COLO668 (cell line): ENCODE data around the gene TPT1.
"Not testable (repeated sequence)": the region's sequence is repeated elsewhere in the genome, so short reads cannot be mapped to it uniquely, and the experiment has no call there.

Experiments used
- DNase-seq: peaks from one replicate; lab custom pipeline; 2025; ENCODE audit not compliant: unreplicated experiment; lab: John Stamatoyannopoulos, UW

TPT1 gene

DNA sequence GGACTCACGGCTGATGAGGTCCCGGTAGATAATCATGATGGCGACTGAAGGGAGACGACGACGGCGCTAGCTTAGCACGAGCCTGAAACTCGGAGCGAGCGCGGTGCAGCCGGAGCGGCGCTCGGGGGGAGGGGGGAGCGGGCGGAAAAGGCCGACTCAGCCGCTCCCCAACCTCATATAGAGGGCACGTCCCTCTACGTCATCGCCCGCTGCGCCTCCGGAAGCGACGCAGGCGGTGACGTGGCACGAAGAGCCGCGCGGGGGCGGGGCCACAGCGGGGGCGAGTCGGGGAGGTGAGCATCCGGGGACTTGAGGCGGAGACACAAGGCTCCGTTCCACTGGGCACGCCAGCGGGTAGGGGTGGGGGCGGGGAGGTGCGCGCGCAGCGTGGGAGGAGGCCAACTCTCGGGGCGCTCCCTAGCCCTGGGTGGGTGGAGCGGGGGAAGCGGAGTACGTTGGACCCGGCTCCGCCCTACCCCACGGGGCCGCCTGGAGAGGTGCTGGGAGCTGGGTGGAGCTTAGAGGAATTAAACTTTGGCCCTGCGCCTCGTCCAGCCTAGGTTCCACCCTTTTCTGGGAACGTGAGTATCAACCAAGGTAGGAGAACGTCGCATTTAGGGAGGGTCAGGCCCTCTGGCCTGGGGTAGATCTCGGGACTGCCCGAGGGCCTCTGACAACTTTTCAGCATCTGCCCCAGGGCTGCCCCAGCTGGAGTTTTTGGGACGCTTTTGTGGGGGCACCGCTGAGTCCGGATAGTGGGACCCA, at the start of gene TPT1:
Gene TPT1, minus strand, starts transcription at position 150 of the 765 bp plus-strand sequence. Its CDS starts 114 bp downstream, at position 36.
- peak; percentile 100 for DNase-seq

DNA sequence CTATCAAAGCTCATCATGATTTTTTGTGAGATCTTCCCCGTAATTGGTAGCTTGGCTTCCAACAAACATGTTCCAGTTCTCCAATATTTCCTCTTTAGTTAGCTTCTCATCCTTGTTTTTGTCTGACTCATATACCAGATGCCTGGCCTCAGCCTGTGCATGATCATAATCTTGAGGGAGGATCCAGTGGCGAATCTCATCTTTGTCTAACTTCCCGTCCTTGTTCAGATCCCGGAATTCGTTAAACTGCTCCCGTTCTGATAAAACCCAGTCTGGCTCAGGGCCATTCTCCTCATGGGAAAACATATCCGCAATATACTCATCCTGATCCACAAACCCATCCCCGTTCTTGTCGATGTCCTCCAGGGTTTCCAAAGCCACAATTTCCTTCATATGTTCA, 49.4 kb upstream of the TPT1 start:
- not testable (repeated sequence) for DNase-seq

DNA sequence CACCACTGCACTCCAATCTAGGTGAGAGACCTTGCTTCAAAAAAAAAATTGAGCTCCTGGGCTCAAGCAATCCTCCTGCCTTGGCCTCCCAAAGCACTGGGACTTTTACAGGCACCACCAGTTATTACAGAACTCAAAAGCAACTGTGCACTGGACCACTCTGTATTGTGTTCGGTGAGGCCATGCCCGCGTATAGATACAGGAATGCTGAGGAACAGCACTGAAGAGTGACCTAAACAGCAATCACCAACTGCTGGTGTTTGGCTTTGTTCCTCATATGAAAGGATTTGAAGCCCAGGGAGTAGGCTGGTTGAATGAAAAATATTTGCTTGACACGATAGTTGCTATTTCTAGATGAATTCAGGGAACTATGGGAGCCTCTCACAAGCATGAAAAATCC, 47.7 kb upstream of the TPT1 start:
- DNase-seq, result no peak

DNA sequence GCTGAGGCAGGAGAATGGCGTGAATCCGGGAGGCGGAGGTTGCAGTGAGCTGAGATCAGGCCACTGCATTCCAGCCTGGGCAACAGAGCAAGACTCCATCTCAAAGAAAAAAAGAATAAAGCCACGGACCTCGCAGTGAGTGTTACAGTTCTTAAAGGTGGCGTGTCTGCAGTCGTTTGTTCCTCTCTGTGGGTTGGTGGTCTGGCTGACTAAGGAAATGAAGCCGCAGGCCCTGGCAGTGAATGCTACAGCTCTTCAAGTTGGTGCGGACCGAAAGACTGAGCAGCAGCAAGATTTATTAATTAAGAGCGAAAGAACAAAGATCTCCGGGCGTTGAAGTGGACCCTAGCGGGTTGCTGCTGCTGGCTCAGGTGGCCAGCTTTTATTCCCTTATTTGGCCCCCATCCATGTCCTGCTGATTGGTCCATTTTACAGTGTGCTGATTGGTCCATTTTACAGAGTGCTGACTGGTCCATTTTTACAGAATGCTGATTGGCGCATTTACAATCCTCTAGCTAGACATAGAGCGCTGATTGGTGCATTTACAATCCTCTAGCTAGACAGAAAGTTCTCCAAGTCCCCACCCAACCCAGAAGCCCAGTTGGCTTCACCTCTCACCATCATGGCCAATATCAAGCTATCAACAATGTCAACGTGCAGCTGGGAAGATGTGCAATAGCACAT, 46.1 kb upstream of the TPT1 start:
- not testable (repeated sequence) for DNase-seq

DNA sequence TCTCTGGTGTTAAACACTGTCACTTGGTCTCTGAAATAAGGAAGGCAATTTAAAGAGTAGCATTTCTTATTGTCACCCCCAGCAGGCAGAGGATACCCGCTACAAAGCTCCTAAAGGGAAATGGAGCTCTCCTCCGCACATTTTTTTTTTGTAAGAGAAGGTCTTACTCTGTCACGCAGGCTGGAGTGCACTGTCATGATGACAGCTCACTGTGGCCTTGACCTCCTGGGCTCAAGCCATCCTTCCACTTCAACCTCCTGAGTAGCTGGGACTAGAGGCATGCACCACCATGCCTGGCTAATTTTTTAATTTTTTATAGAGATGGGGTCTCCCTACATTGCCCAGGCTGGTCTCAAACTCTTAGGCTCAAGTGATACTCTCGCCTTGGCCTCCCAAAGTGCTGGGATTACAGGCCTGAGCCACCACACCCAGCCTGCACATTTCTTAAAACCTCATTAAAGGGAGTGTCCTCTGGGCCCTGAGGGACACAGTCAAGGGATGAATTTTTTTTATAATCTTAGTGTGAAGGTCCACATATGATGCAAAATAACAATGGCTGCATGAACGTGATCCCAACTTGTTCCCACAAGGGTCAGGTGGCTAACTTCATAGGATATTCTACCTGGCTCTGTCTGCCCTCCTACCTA, 45.0 kb upstream of the TPT1 start:
- no peak for DNase-seq

DNA sequence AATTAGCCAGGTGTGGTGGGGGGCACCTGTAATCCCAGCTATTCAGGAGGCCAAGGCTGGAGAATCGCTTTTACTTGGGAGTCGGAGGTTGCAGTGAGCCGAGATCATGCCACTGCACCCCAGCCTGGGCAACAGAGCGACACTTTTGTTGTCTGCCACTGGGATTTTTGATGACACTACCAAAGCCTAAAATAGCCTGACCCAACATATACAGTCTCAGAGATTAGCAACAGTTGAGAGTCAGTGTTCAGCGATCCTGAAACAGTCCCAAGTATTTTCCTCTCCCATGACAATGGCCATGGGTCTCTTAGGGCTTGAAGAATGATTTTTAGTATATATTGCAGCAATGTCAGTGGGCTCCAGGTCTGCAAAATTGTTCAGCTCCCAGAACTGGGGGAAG, 44.3 kb upstream of the TPT1 start:
- DNase-seq, result no peak

DNA sequence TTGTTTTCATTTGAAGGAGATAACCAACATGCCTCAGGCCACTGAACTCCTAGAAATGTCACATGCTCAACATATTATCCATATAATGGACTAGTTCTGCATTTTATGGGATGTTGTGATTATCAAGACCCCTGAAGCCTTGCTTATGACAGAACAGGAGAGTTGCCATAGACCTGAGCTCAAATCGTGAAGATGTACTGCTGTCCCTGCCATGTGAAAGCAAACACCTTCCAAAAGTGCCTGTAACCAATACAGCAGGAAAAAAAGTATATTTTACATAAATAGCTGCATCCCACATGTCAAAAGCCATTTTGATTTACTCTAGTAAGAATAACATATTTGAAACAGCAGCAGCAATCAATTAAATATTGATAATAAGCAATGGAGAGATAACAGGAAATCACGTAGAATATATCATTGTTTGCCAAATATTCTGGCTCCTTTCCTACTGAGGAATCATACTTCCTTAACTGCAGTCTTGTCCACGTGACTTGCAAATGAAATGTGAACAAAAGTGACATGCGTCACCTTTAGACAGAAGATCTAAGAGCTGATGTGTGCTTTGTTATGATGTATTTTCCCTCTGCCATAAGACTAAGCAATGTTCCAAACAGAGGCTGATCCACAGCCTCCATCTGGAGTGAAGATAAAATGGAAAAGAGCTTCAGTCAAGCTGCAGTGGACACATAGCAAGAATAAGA, 43.6 kb upstream of the TPT1 start:
- DNase-seq, result no peak

DNA sequence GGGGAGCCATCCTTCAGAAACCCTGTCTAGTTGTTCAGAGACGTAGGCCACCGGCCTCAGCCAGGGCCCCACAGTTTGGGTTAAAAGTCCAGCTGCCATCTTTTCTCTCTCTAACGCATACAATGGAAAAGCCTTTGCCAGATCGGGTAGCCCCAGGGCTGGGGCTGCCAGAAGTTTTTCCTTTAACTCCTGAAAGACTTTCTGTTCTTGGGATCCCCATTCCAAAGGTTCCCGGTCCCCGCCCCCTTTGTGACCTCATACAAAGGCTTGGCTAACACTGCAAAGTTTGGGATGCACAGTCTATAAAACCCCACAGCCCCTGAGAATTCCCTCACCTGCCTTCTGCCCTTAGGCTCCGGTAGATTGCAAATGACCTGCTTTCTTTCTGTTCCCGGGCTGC, 41.8 kb upstream of the TPT1 start:
- not testable (repeated sequence) for DNase-seq

DNA sequence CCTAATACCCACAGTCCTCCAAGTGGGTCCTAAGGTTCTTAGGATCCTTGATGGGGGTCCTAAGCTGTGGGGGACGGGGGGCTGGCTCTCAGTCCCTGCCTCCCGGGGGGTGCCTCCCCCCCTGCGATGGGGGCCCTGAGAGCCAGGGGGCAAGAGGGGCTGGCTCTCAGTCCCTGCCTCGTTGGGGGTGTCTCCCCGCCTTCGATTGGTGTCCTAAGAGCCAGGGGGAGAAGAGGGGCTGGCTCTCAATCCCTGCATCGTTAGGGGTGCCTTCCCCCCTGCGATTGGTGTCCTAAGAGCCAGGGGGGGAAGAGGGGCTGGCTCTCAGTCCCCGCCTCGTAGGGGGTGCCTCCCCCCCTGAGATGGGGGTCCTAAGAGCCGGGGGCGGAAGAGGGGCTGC, 40.2 kb upstream of the TPT1 start:
- DNase-seq, result no peak

DNA sequence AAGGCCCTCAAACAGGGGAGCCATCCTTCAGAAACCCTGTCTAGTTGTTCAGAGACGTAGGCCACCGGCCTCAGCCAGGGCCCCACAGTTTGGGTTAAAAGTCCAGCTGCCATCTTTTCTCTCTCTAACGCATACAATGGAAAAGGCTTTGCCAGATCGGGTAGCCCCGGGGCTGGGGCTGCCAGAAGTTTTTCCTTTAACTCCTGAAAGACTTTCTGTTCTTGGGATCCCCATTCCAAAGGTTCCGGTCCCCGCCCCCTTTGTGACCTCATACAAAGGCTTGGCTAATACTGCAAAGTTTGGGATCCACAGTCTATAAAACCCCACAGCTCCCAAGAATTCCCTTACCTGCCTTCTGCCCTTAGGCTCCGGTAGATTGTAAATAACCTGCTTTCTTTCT, 39.7 kb upstream of the TPT1 start:
- not testable (repeated sequence) for DNase-seq

DNA sequence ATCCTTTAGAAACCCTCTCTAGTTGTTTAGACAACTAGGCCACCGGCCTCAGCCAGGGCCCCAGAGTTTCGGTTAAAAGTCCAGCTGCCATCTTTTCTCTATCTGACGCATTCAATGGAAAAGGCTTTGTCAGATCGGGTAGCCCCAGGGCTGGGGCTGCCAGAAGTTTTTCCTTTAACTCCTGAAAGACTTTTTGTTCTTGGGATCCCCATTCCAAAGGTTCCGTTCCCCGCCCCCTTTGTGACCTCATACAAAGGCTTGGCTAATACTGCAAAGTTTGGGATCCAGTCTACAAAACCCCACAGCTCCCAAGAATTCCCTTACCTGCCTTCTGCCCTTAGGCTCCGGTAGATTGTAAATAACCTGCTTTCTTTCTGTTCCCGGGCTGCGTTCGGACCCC, 38.5 kb upstream of the TPT1 start:
- DNase-seq, result not testable (repeated sequence)

DNA sequence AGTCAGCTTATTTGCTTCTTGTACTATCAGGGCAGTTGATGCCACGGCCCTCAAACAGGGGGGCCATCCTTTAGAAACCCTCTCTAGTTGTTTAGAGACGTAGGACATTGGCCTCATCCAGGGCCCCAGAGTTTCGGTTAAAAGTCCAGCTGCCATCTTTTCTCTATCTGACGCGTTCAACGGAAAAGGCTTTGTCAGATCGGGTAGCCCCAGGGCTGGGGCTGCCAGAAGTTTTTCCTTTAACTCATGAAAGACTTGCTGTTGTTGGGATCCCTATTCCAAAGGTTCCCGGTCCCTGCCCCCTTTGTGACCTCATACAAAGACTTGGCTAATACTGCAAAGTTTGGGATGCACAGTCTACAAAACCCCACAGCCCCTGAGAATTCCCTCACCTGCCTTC, 37.8 kb upstream of the TPT1 start:
- not testable (repeated sequence) for DNase-seq

DNA sequence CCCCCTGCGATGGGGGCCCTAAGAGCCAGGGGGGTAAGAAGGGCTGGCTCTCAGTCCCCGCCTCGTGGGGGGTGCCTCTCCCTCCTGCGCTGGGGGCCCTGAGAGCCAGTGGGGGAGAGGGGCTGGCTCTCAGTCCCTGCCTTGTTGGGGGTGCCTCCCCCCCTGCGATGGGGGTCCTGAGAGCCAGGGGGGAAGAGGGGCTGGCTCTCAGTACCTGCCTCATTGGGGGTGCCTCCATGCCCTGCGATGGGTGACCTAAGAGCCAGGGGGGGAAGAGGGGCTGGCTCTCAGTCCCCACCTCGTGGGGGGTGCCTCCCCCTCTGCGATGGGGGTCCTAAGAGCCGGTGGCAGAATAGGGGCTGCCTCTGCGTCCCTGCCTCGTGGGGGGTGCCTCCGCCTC, 36.3 kb upstream of the TPT1 start:
- not testable (repeated sequence) for DNase-seq

DNA sequence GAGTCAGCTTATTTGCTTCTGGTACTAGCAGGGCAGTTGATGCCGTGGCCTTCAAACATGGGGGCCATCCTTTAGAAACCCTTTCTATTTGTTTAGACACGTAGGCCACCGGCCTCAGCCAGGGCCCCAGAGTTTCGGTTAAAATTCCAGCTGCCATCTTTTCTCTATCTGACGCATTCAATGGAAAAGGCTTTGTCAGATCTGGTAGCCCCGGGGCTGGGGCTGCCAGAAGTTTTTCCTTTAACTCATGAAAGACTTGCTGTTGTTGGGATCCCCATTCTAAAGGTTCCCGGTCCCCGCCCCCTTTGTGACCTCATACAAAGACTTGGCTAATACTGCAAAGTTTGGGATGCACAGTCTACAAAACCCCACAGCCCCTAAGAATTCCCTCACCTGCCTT, 35.7 kb upstream of the TPT1 start:
- not testable (repeated sequence) for DNase-seq

DNA sequence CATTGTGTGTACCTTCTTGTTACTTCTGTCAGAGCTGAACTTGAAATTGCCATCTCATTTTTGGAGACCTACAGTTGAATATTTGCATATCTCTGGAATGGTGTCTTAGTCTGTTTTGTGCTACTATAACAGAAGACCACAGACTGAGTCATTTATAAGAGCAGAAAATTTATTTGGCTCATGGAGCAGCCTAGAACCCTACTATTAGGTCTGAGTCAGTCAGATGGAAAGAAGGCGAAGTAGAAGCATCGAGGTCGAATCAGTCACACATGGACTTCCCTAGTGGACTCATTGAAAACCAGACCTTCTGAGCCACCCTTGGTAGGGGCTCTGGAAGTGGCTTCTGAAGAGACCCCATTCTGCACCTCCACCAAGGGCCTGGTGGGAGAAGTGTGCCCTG, 33.9 kb upstream of the TPT1 start:
- DNase-seq, result no peak

DNA sequence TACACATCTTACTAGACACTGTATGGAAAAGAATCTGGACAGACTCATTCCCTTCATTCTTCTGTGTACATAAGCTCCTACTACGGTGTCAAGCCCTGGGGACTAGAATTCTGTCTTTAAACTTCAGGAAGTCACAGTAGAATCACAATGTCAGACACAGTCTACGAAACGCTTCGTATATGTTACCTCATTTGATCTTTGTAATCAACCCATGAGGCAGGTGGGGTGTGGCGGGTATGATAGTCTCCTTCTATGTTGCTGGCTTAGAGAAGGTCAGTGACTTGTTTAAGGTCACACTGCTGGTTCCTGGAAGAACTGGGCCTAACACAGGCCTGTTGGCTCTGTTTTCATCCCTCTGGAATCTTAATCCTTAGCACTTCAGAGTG, 32.2 kb upstream of the TPT1 start:
- DNase-seq, result no peak

DNA sequence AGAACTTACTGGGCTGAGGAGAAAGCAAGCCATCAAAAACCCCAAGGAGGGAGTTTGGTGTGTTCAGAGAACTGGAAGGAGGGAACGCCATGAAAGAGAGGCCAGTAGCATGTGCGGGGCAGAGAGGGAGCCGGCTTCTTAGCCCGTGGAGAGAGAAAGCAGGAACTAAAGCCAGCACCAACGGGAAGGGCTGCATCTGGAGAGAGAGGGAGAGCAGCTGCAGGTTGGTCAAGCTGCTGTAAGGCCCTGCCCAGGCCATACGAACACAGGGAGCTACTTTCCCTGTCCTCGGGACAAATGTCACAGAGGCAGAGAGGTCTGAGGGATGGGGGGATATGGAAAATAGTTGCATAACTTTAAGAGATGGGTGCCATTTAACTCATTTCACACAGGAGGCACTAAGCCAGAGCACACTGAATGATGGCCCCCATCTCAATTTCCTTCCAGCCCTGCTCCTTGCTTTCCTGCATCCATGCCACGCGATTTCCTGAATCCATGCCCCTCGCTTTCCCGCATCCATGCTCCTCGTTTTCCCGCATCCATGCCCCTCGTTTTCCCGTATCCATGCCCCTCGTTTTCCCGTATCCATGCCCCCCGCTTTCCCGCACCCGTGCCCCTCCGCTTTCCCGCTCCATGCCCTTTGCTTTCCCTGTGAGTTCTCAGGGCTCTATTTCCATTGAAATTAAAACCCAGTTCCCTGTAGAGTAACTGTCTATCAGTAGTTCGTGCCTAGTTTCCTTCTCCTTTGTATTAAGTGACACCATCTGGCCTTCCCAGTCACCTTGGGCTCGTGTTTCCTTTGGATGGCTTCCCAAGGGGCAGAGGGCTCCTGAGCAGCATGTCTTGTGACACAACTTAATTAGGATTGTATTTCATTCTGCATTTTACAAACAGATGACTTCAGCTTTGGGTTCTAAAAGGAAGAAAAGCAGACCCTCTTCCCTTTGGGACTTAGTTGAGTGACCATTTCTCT, 31.5 kb upstream of the TPT1 start:
- no peak for DNase-seq

DNA sequence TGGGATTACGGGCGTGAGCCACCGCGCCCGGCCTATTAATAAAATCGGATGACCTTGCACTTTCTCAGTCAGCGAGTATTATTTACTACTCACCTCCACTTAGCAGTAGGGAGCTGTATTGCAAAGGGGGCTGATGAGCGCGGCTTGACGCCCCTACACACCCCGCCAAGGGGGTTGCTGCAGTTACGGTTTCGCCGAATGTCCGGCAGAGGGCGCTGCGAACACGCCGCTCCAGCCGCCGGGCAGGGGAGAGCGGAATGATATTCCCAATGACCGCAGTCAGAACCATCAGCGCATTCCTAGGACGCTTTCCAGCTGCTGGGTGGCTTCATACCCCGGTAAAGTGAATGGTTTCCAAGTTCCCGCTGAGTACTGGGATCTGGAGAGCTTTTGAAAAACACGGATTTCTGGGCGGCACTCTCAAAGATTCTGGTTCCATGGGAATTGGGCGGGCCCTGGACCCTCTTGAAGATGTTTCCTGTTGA, 30.0 kb upstream of the TPT1 start:
- DNase-seq, result peak; percentile 81

DNA sequence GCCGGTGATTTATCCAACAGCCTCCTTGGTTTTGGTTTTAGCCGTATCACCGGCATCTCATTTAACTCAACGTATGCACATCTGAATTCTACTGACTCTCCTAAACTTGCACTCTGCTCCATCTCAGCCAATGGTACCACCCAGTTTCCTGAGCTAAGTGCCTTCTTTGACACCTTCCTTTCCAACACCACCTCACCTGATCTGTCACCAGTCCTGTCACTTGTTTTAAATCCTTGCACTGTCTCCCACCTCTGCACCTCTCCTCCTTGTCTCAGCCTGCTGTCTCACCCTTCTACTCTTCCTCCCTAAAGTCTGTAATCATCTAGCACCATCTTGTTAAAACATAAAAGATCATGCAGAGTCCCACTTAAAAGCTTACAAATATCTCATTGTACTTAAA, 28.1 kb upstream of the TPT1 start:
- no peak for DNase-seq

DNA sequence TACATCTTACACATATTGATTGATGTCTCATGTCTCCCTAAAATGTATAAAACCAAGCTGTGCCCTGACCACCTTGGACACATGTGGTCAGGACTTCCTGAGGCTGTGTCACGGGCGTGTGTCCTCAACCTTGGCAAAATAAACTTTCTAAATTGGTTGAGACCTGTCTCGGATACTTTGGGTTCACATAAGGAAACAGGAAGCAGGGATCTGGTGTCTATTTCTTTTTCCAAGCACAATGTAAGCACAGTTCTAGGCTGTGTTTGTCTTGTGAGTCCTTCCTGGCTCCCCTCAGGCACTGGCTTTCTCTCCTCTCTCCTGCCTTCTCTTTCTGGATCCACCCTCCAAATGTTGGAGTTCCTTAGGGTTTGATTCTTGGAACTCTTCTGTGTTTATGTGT, 27.6 kb upstream of the TPT1 start:
- no peak for DNase-seq
